HL-60 (cell line): ENCODE measurements around the gene NUDC.

ENCODE experiments used
- POLR2AphosphoS5 ChIP-seq: IDR thresholded peaks from 2 replicates; pipeline ENCODE4 v1.6.1; 2012; ENCODE audit warnings: low read depth
- SPI1 ChIP-seq: IDR thresholded peaks from 2 replicates; pipeline ENCODE4 v1.6.1; 2012; ENCODE audit warnings: low read depth, mild to moderate bottlenecking, borderline replicate concordance
- TF ChIP-seq, protein P1 (sequence below): IDR thresholded peaks from one replicate; pipeline ENCODE4 v1.5.1; 2011; ENCODE audit warnings: low read length, control low read depth, inconsistent platforms; ENCODE audit not compliant: insufficient read depth
- TF ChIP-seq, protein P2 (sequence below): IDR thresholded peaks from 2 replicates; pipeline ENCODE4 v1.6.1; 2012; ENCODE audit warnings: low read depth; ENCODE audit not compliant: insufficient replicate concordance

DNA sequence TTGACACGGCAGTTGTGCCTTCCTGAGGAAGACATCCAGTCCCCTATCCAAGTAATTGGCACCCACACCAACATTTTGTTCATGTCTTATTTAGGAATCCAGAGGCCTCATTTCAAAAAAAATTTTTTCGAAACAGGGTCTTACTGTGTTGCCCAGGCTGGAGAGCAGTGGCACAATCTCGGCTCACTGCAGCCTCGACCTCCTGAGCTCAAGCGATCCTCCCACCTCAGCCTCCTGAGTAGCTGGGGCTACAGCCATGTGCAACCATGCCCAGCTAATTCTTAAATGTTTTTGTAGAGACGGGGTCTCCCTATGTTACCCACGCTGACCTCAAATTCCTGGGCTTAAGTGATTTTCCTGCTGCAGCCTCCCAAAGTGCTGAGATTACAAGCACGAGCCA lies 62.7 kb downstream of the NUDC start:
- TF ChIP-seq, protein P1, sequence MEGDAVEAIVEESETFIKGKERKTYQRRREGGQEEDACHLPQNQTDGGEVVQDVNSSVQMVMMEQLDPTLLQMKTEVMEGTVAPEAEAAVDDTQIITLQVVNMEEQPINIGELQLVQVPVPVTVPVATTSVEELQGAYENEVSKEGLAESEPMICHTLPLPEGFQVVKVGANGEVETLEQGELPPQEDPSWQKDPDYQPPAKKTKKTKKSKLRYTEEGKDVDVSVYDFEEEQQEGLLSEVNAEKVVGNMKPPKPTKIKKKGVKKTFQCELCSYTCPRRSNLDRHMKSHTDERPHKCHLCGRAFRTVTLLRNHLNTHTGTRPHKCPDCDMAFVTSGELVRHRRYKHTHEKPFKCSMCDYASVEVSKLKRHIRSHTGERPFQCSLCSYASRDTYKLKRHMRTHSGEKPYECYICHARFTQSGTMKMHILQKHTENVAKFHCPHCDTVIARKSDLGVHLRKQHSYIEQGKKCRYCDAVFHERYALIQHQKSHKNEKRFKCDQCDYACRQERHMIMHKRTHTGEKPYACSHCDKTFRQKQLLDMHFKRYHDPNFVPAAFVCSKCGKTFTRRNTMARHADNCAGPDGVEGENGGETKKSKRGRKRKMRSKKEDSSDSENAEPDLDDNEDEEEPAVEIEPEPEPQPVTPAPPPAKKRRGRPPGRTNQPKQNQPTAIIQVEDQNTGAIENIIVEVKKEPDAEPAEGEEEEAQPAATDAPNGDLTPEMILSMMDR: no peak
- TF ChIP-seq POLR2AphosphoS5: no peak
- TF ChIP-seq, protein P2, sequence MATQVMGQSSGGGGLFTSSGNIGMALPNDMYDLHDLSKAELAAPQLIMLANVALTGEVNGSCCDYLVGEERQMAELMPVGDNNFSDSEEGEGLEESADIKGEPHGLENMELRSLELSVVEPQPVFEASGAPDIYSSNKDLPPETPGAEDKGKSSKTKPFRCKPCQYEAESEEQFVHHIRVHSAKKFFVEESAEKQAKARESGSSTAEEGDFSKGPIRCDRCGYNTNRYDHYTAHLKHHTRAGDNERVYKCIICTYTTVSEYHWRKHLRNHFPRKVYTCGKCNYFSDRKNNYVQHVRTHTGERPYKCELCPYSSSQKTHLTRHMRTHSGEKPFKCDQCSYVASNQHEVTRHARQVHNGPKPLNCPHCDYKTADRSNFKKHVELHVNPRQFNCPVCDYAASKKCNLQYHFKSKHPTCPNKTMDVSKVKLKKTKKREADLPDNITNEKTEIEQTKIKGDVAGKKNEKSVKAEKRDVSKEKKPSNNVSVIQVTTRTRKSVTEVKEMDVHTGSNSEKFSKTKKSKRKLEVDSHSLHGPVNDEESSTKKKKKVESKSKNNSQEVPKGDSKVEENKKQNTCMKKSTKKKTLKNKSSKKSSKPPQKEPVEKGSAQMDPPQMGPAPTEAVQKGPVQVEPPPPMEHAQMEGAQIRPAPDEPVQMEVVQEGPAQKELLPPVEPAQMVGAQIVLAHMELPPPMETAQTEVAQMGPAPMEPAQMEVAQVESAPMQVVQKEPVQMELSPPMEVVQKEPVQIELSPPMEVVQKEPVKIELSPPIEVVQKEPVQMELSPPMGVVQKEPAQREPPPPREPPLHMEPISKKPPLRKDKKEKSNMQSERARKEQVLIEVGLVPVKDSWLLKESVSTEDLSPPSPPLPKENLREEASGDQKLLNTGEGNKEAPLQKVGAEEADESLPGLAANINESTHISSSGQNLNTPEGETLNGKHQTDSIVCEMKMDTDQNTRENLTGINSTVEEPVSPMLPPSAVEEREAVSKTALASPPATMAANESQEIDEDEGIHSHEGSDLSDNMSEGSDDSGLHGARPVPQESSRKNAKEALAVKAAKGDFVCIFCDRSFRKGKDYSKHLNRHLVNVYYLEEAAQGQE: no peak
- no peak for TF ChIP-seq SPI1
